Measurements from ENCODE around the gene BCAS1. TPM values are rescaled to one million over a fixed set of nuclear protein-coding genes. Genes with fewer than 3 reads are reported as not detected.

Gene BCAS1
- total RNA-seq, 1 experiment from 2014 or later = 3.1 TPM

- BruUV-seq (replicated peaks) = TSS peak; percentile 78
- CTCF ChIA-PET = interaction anchor here (0.7 kb wide), 2 partner anchors 290 to 400 kb away, joined by 4 to 5 read pairs; no protein-coding TSS in a partner anchor
Observed at GRCh38 chr20:53943522-53944291, 126.7 kb downstream of the BCAS1 start.

GRCh38 chr20:53942973-53943372, 127.4 kb downstream of the BCAS1 start:
- H3K27me3 ChIP-seq (ENCODE audit: control insufficient read depth, insufficient read depth, low read length) = no peaks in the 10 kb centered on the region
- no peaks in the 10 kb centered on the region for H3K9me3 ChIP-seq (ENCODE audit: control insufficient read depth, insufficient read depth, low read depth, low read length)
- in situ Hi-C loops (cut with HindIII; ENCODE audit: low pct_unique_long_range_greater_than_20kb, low sequenced_read_pairs) (no loop called here), intact Hi-C loops (cut with micrococcal nuclease; ENCODE audit: unreplicated experiment) (loop anchor here (2.0 to 5.0 kb wide), 3 partner anchors 120 to 366 kb away; no protein-coding TSS in a partner anchor)
- H3K27ac ChIP-seq (ENCODE audit: low read length) = peak overlapping the region; percentile 100
- peaks cover 57% of the 10 kb centered on the region for H3K4me1 ChIP-seq (ENCODE audit: control insufficient read depth, insufficient read depth, low read length)
- ATAC-seq (no peak), DNase-seq (ENCODE audit: low read depth, low spot score) (no peak)
- no peaks in the 10 kb centered on the region for H3K36me3 ChIP-seq (ENCODE audit: control insufficient read depth, insufficient read depth, low read length)
- no peak overlapping the region for H3K4me3 ChIP-seq (ENCODE audit: low read depth in 2 of 2, low read length in 2 of 2)
- BruUV-seq (replicated peaks) = no TSS peak
- POLR2A ChIA-PET = interaction anchor here (0.7 kb wide), 1 partner anchor 204 kb away, joined by 4 read pairs; no protein-coding TSS in a partner anchor
- CTCF ChIA-PET = interaction anchor here (0.6 kb wide), 1 partner anchor 116 kb away, joined by 7 read pairs; no protein-coding TSS in a partner anchor
- no peak for TF ChIP-seq SIN3A (IDR thresholded peaks at IDR 0.05; ENCODE audit: borderline replicate concordance, insufficient read depth, low read depth, low read length)
- TF ChIP-seq REST (IDR thresholded peaks at IDR 0.05; ENCODE audit: insufficient read depth in 1 of 2, low read depth in 2 of 2, low read length in 1 of 2) = no peak
- no peak for TF ChIP-seq CTCF (IDR thresholded peaks at IDR 0.05)
- no peak for TF ChIP-seq TCF7L2 (IDR thresholded peaks at IDR 0.05; ENCODE audit: low read depth, low read length)

More at GRCh38 chr20:53943522-53944291, 126.7 kb downstream of the BCAS1 start:
- POLR2A ChIA-PET = interaction anchor here (0.7 kb wide), 1 partner anchor 158 kb away, joined by 4 read pairs; no protein-coding TSS in a partner anchor
- H3K36me3 ChIP-seq (ENCODE audit: control insufficient read depth, insufficient read depth, low read length) = no peaks in the 10 kb centered on the region
- TF ChIP-seq TCF7L2 (IDR thresholded peaks at IDR 0.05; ENCODE audit: low read depth, low read length) (no peak), POLR2AphosphoS5 (IDR thresholded peaks at IDR 0.05; ENCODE audit: low read depth, low read length) (no peak), CTCF (IDR thresholded peaks at IDR 0.05) (peak; percentile 75; the same call in 1 of the 2 replicates), REST (IDR thresholded peaks at IDR 0.05; ENCODE audit: insufficient read depth in 1 of 2, low read depth in 2 of 2, low read length in 1 of 2) (no peak)
- H3K4me3 ChIP-seq (ENCODE audit: low read depth in 2 of 2, low read length in 2 of 2) = no peak overlapping the region
- H3K27me3 ChIP-seq (ENCODE audit: control insufficient read depth, insufficient read depth, low read length) = no peaks in the 10 kb centered on the region
- DNase-seq (ENCODE audit: low read depth, low spot score) = no peak
- in situ Hi-C loops (cut with HindIII; ENCODE audit: low pct_unique_long_range_greater_than_20kb, low sequenced_read_pairs) = no loop called here
- ATAC-seq = no peak
- peaks cover 56% of the 10 kb centered on the region for H3K4me1 ChIP-seq (ENCODE audit: control insufficient read depth, insufficient read depth, low read length)
- no peaks in the 10 kb centered on the region for H3K9me3 ChIP-seq (ENCODE audit: control insufficient read depth, insufficient read depth, low read depth, low read length)
- intact Hi-C loops (cut with micrococcal nuclease; ENCODE audit: unreplicated experiment) = loop anchor here (2.0 to 5.0 kb wide), 3 partner anchors 119 to 366 kb away; no protein-coding TSS in a partner anchor
- H3K27ac ChIP-seq (ENCODE audit: low read length) = peak overlapping the region; percentile 100

All from Panc1 (cell line).